HCT116 (cell line): Measurements from ENCODE around the gene IL1F10. TPM values are rescaled to one million over a fixed set of nuclear protein-coding genes. Genes with fewer than 3 reads are reported as not detected.

Experiments used
- ATAC-seq: fragments of 200-7000 bp; cut with Tn5 transposase; 2 replicates; pipeline ENCODE4 v1.9.1; 2020; ENCODE audit warnings: mild to moderate bottlenecking, moderate library complexity
- BruUV-seq: library from RNA; stranded (reverse); fragments of 400-500 nt; replicated peaks from 2 replicates; lab custom pipeline; 2021; lab: Mats Ljungman, UMichigan
- CTCF ChIA-PET: fragments of 300-600 bp; sonication (Branson Sonifier 250); formaldehyde crosslinking; loops from one replicate; lab custom pipeline; 2021; ENCODE audit warnings: antibody characterized with exemption; lab: Charles Lee
- POLR2A ChIA-PET: fragments of 300-600, 350-600 bp; sonication (Branson Sonifier 250); formaldehyde crosslinking; loops from one replicate; lab custom pipeline; 2021; ENCODE audit warnings: antibody characterized with exemption; lab: Charles Lee
- RAD21 ChIA-PET, 2 experiments: fragments of 300-600 bp; sonication (Branson Sonifier 250); formaldehyde crosslinking; loops; one replicate each; lab custom pipeline; 2023; ENCODE audit warnings: low total read pairs in 2 of 2; ENCODE audit not compliant: uncharacterized antibody in 2 of 2, unreplicated experiment in 2 of 2, low non-redundant PET in 1 of 2; lab: Charles Lee
- DNase-seq: peaks from one replicate; pipeline ENCODE4 v3.0.0-alpha.2; 2010; ENCODE audit warnings: low read depth, low spot score
- H2AFZ ChIP-seq: fragments of 200-600 bp; shearing (Covaris generic), sonication (generic); 2 replicates; pipeline ENCODE4 v1.6.1; 2017; ENCODE audit warnings: low read depth, mixed run types, mixed read lengths, antibody characterized with exemption, low read length; ENCODE audit not compliant: poor library complexity, severe bottlenecking
- H3K27ac ChIP-seq: 2 replicates; pipeline ENCODE4 v1.5.1; 2012; ENCODE audit warnings: low read depth, low read length
- H3K27me3 ChIP-seq: fragments of 200-600 bp; sonication (generic); 2 replicates; pipeline ENCODE4 v1.6.1; 2016; ENCODE audit warnings: mixed run types, low read length, mixed read lengths; ENCODE audit not compliant: insufficient read depth
- H3K36me3 ChIP-seq, 2 experiments: fragments of 200-500 bp in 1 of 2; fragments of 200-600 bp in 1 of 2; sonication (Bioruptor generic) in 1 of 2; sonication (generic) in 1 of 2; 2 replicates each; pipeline versions ENCODE4 v1.5.1 to v1.6.1; 2014 to 2016; ENCODE audit warnings: low read length in 2 of 2, inconsistent platforms in 1 of 2, mixed read lengths in 1 of 2, mixed run types in 1 of 2; ENCODE audit not compliant: insufficient read depth in 2 of 2, control insufficient read depth in 1 of 2
- H3K4me1 ChIP-seq, 2 experiments: fragments of 200-600 bp in 1 of 2; sonication (generic) in 1 of 2; 2 replicates each; pipeline versions ENCODE4 v1.5.1 to v1.6.1; 2012 to 2017; ENCODE audit warnings: low read length in 2 of 2, inconsistent platforms in 1 of 2, mild to moderate bottlenecking in 1 of 2, mixed read lengths in 1 of 2, mixed run types in 1 of 2, moderate library complexity in 1 of 2; ENCODE audit not compliant: insufficient read depth in 2 of 2, control insufficient read depth in 1 of 2
- H3K4me2 ChIP-seq: fragments of 200-600 bp; sonication (generic); 2 replicates; pipeline ENCODE4 v1.6.1; 2017; ENCODE audit warnings: mixed run types, low read length, mixed read lengths
- H3K4me3 ChIP-seq, 2 experiments: fragments of 200-600 bp in 1 of 2; sonication (generic) in 1 of 2; replicated peaks in 1 of 2; 2 replicates each; pipeline ENCODE4 v1.5.1; 2011 to 2016; ENCODE audit warnings: low read length in 2 of 2, control low read depth in 1 of 2, low read depth in 1 of 2, mild to moderate bottlenecking in 1 of 2, mixed read lengths in 1 of 2, mixed run types in 1 of 2
- H3K79me2 ChIP-seq: fragments of 200-600 bp; sonication (generic); 2 replicates; pipeline ENCODE4 v1.6.1; 2017; ENCODE audit warnings: mild to moderate bottlenecking, mixed run types, low read length, moderate library complexity, mixed read lengths; ENCODE audit not compliant: insufficient read depth
- H3K9ac ChIP-seq: fragments of 200-600 bp; sonication (generic); 2 replicates; pipeline ENCODE4 v1.6.1; 2016; ENCODE audit warnings: low read length, mixed read lengths
- H3K9me2 ChIP-seq: fragments of 200-600 bp; sonication (generic), shearing (Covaris generic); 2 replicates; pipeline ENCODE4 v1.6.1; 2017; ENCODE audit warnings: mixed run types, mild to moderate bottlenecking, moderate library complexity; ENCODE audit not compliant: insufficient read depth
- H3K9me3 ChIP-seq, 2 experiments: fragments of 200-500 bp in 1 of 2; fragments of 200-600 bp in 1 of 2; sonication (Bioruptor generic) in 1 of 2; sonication (generic) in 1 of 2; 2 replicates each; pipeline ENCODE4 v1.6.1; 2014 to 2017; ENCODE audit warnings: low read length in 2 of 2, mixed read lengths in 2 of 2, inconsistent platforms in 1 of 2, low read depth in 1 of 2, mild to moderate bottlenecking in 1 of 2, mixed run types in 1 of 2, moderate library complexity in 1 of 2; ENCODE audit not compliant: control insufficient read depth in 1 of 2, insufficient read depth in 1 of 2
- H4K20me1 ChIP-seq: fragments of 200-600 bp; sonication (generic), shearing (Covaris generic); 2 replicates; pipeline ENCODE4 v1.6.1; 2017; ENCODE audit warnings: mixed run types, mild to moderate bottlenecking, moderate library complexity; ENCODE audit not compliant: insufficient read depth
- CBX3 ChIP-seq: IDR thresholded peaks from 2 replicates; pipeline ENCODE4 v1.6.1; 2012; ENCODE audit warnings: low read depth
- CEBPB ChIP-seq: IDR thresholded peaks from 2 replicates; pipeline ENCODE4 v1.6.1; 2012; ENCODE audit warnings: low read depth
- EGR1 ChIP-seq: IDR thresholded peaks from 2 replicates; pipeline ENCODE4 v1.6.1; 2012; ENCODE audit warnings: low read depth
- ELF1 ChIP-seq: IDR thresholded peaks from 2 replicates; pipeline ENCODE4 v1.6.1; 2012; ENCODE audit warnings: low read depth, borderline replicate concordance
- EZH2 ChIP-seq: fragments of 200-600 bp; sonication (generic); IDR thresholded peaks from 2 replicates; pipeline ENCODE4 v1.6.1; 2017; ENCODE audit warnings: antibody characterized with exemption, mixed run types
- EZH2phosphoT487 ChIP-seq: fragments of 200-600 bp; IDR thresholded peaks from 2 replicates; pipeline ENCODE4 v1.6.1; 2018; ENCODE audit warnings: antibody characterized with exemption, borderline replicate concordance
- FOSL1 ChIP-seq: IDR thresholded peaks from 2 replicates; pipeline ENCODE4 v1.6.1; 2012; ENCODE audit warnings: low read depth
- JUND ChIP-seq: IDR thresholded peaks from 2 replicates; pipeline ENCODE4 v1.6.1; 2012
- POLR2AphosphoS5 ChIP-seq: IDR thresholded peaks from 2 replicates; pipeline ENCODE4 v1.6.1; 2011; ENCODE audit warnings: mild to moderate bottlenecking, low read depth, low read length, moderate library complexity
- SIN3A ChIP-seq: IDR thresholded peaks from 2 replicates; pipeline ENCODE4 v1.6.1; 2012; ENCODE audit warnings: low read depth
- SRF ChIP-seq: IDR thresholded peaks from 2 replicates; pipeline ENCODE4 v1.6.1; 2012; ENCODE audit warnings: low read depth
- TCF7L2 ChIP-seq: IDR thresholded peaks from 2 replicates; pipeline ENCODE4 v1.7.0; 2011; ENCODE audit warnings: borderline replicate concordance, inconsistent platforms; ENCODE audit not compliant: insufficient read depth, insufficient read length; ENCODE audit errors: extremely low read depth
- YY1 ChIP-seq: IDR thresholded peaks from 2 replicates; pipeline ENCODE4 v1.6.1; 2011; ENCODE audit warnings: low read length, low read depth, moderate library complexity, mild to moderate bottlenecking; ENCODE audit not compliant: insufficient replicate concordance; ENCODE audit errors: extremely low read depth
- ZFX ChIP-seq: fragments of 450-650 bp; IDR thresholded peaks from 2 replicates; pipeline ENCODE4 v1.6.1; 2017
- ZNF274 ChIP-seq: fragments of 200-500 bp; sonication (Bioruptor generic); IDR thresholded peaks from 2 replicates; pipeline ENCODE4 v1.6.1; 2014; ENCODE audit warnings: mild to moderate bottlenecking, low read depth, low read length, inconsistent platforms
- intact Hi-C: fragments of 100-400 bp; cut with micrococcal nuclease; formaldehyde crosslinking; loops from 2 replicates; pipeline ENCODE4 v1.10.0; 2022
- total RNA-seq: library from RNA; stranded (reverse); gene quantifications from one replicate; pipeline ENCODE4 v1.2.1, GENCODE V29; 2021; ENCODE audit not compliant: unreplicated experiment
- TF ChIP-seq, protein P1 (sequence below): IDR thresholded peaks from 2 replicates; pipeline ENCODE4 v1.6.1; 2012
- TF ChIP-seq, protein P2 (sequence below): IDR thresholded peaks from 2 replicates; pipeline ENCODE4 v1.6.1; 2012; ENCODE audit warnings: low read depth
- TF ChIP-seq, protein P3 (sequence below): IDR thresholded peaks from 2 replicates; pipeline ENCODE4 v1.6.1; 2012
- TF ChIP-seq, protein P4 (sequence below): IDR thresholded peaks from 2 replicates; pipeline ENCODE4 v1.6.1; 2011; ENCODE audit warnings: mild to moderate bottlenecking, low read length, moderate library complexity; ENCODE audit not compliant: insufficient replicate concordance; ENCODE audit errors: extremely low read depth
- TF ChIP-seq, protein P5 (sequence below), 3 experiments: fragments of 200-600 bp in 1 of 3; sonication (generic) in 1 of 3; IDR thresholded peaks in 2 of 3; conservative IDR thresholded peaks in 1 of 3; 2 replicates each; pipeline ENCODE4 v1.5.1; 2012 to 2017; ENCODE audit warnings: low read depth in 2 of 3, low read length in 2 of 3, antibody characterized with exemption in 1 of 3, borderline replicate concordance in 1 of 3, control low read depth in 1 of 3, mild to moderate bottlenecking in 1 of 3, mixed read lengths in 1 of 3, mixed run types in 1 of 3, moderate library complexity in 1 of 3; ENCODE audit not compliant: insufficient read depth in 1 of 3

Gene IL1F10
- total RNA-seq, 1 experiment from 2014 or later: not detected

- no peak for TF ChIP-seq SRF
- TF ChIP-seq, protein P1, sequence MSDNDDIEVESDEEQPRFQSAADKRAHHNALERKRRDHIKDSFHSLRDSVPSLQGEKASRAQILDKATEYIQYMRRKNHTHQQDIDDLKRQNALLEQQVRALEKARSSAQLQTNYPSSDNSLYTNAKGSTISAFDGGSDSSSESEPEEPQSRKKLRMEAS: no peak
- TF ChIP-seq, protein P2, sequence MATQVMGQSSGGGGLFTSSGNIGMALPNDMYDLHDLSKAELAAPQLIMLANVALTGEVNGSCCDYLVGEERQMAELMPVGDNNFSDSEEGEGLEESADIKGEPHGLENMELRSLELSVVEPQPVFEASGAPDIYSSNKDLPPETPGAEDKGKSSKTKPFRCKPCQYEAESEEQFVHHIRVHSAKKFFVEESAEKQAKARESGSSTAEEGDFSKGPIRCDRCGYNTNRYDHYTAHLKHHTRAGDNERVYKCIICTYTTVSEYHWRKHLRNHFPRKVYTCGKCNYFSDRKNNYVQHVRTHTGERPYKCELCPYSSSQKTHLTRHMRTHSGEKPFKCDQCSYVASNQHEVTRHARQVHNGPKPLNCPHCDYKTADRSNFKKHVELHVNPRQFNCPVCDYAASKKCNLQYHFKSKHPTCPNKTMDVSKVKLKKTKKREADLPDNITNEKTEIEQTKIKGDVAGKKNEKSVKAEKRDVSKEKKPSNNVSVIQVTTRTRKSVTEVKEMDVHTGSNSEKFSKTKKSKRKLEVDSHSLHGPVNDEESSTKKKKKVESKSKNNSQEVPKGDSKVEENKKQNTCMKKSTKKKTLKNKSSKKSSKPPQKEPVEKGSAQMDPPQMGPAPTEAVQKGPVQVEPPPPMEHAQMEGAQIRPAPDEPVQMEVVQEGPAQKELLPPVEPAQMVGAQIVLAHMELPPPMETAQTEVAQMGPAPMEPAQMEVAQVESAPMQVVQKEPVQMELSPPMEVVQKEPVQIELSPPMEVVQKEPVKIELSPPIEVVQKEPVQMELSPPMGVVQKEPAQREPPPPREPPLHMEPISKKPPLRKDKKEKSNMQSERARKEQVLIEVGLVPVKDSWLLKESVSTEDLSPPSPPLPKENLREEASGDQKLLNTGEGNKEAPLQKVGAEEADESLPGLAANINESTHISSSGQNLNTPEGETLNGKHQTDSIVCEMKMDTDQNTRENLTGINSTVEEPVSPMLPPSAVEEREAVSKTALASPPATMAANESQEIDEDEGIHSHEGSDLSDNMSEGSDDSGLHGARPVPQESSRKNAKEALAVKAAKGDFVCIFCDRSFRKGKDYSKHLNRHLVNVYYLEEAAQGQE: no peak
- no peak for TF ChIP-seq JUND
- no peak for TF ChIP-seq ELF1
- TF ChIP-seq CBX3: no peak
- no peak for TF ChIP-seq EZH2
- TF ChIP-seq TCF7L2: no peak
- no peak for TF ChIP-seq ZFX
- no peak for TF ChIP-seq FOSL1
- no peak for TF ChIP-seq EZH2phosphoT487
- no peak for TF ChIP-seq YY1
- no peak for TF ChIP-seq SIN3A
- TF ChIP-seq POLR2AphosphoS5: no peak
- TF ChIP-seq EGR1: no peak
- TF ChIP-seq, protein P3, sequence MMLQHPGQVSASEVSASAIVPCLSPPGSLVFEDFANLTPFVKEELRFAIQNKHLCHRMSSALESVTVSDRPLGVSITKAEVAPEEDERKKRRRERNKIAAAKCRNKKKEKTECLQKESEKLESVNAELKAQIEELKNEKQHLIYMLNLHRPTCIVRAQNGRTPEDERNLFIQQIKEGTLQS: no peak
- TF ChIP-seq ZNF274: no peak
- TF ChIP-seq CEBPB: no peak
- TF ChIP-seq, protein P4, sequence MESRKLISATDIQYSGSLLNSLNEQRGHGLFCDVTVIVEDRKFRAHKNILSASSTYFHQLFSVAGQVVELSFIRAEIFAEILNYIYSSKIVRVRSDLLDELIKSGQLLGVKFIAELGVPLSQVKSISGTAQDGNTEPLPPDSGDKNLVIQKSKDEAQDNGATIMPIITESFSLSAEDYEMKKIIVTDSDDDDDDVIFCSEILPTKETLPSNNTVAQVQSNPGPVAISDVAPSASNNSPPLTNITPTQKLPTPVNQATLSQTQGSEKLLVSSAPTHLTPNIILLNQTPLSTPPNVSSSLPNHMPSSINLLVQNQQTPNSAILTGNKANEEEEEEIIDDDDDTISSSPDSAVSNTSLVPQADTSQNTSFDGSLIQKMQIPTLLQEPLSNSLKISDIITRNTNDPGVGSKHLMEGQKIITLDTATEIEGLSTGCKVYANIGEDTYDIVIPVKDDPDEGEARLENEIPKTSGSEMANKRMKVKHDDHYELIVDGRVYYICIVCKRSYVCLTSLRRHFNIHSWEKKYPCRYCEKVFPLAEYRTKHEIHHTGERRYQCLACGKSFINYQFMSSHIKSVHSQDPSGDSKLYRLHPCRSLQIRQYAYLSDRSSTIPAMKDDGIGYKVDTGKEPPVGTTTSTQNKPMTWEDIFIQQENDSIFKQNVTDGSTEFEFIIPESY: no peak
- TF ChIP-seq, protein P5, sequence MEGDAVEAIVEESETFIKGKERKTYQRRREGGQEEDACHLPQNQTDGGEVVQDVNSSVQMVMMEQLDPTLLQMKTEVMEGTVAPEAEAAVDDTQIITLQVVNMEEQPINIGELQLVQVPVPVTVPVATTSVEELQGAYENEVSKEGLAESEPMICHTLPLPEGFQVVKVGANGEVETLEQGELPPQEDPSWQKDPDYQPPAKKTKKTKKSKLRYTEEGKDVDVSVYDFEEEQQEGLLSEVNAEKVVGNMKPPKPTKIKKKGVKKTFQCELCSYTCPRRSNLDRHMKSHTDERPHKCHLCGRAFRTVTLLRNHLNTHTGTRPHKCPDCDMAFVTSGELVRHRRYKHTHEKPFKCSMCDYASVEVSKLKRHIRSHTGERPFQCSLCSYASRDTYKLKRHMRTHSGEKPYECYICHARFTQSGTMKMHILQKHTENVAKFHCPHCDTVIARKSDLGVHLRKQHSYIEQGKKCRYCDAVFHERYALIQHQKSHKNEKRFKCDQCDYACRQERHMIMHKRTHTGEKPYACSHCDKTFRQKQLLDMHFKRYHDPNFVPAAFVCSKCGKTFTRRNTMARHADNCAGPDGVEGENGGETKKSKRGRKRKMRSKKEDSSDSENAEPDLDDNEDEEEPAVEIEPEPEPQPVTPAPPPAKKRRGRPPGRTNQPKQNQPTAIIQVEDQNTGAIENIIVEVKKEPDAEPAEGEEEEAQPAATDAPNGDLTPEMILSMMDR (IDR thresholded peaks at IDR 0.05 in 2 of 3, conservative IDR thresholded peaks at IDR 0.05 in 1 of 3; ENCODE audit: borderline replicate concordance in 1 of 3, insufficient read depth in 1 of 3, low read depth in 2 of 3, low read length in 2 of 3): no peak
- intact Hi-C loops: no loop called here
- Histone ChIP-seq H3K4me3 (no peak overlapping the region), H3K9ac (no peak overlapping the region), H3K27me3 (peaks cover 7% of the 10 kb centered on the region; the same call in 1 of the 2 replicates), H3K79me2 (no peaks in the 10 kb centered on the region), H3K4me2 (no peak overlapping the region), H3K4me1 (no peaks in the 10 kb centered on the region), H3K36me3 (no peaks in the 10 kb centered on the region), H3K9me2 (no peaks in the 10 kb centered on the region), H3K27ac (no peak overlapping the region), H4K20me1 (no peaks in the 10 kb centered on the region; the same call in 1 of the 2 replicates), H3K9me3 (no peaks in the 10 kb centered on the region), H2AFZ (no peak overlapping the region)
- ATAC-seq (no peak), DNase-seq (no peak)
- ChIA-PET RAD21 (no interaction called here), CTCF (no interaction called here), POLR2A (no interaction called here)
- no TSS peak for BruUV-seq
Measured at GRCh38 chr2:113038291-113038690, 29.5 kb upstream of the IL1F10 start.
